ENCODE measurements around the gene MPEG1.

Gene MPEG1

DNA sequence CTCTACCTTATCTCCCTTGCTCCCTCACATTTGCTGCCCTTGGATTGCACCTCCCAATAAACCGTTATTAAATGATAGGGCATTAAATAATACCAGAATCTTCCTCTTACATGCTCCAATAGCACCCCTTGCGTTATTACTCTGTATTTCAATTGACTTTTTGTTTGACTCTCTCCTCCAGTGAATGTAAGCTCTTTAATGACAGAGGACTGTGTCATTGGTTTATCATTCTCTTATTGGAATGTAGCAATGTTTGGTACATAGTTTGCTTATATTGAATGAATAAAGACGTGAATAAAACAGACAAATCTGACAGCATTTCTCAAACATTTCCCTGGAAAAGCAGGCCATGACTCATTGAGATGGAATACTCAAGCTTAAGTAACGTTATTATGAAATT lies 8.7 kb upstream of the MPEG1 start:
- in situ Hi-C loops (cut with MboI; ENCODE audit: low sequenced_read_pairs): loop anchor here (25.0 kb wide), 1 partner anchor 109 kb away; the partner anchor contains the start of gene FAM111B

GRCh38 chr11:59219836-59220235 lies 7.1 kb upstream of the MPEG1 start:
- in situ Hi-C loops (cut with MboI; ENCODE audit: low sequenced_read_pairs): loop anchor here (25.0 kb wide), 1 partner anchor 108 kb away; the partner anchor contains the start of gene FAM111B

DNA sequence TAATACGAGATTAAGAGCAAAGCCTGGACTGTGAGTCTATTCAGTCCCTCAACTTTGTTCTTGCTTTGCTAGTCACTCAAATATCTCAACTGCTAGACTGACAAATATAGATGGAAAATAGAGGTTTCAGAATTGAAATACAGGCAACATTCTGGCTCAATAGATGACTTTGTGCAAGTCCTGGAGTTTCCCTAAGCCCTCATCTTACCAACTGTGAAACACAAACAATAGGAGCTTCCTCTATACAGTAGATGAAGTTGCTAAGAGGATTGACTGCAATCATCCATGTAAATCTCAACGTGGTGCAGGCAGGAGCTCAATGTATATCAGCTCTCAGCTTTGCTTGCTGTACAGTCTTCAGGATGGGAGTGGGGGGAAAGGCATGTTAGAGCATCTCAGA lies 6.2 kb upstream of the MPEG1 start:
- in situ Hi-C loops (cut with MboI; ENCODE audit: low sequenced_read_pairs): loop anchor here (25.0 kb wide), 1 partner anchor 107 kb away; the partner anchor contains the start of gene FAM111B

- in situ Hi-C loops (cut with MboI; ENCODE audit: low sequenced_read_pairs): loop anchor here (25.0 kb wide), 1 partner anchor 106 kb away; the partner anchor contains the start of gene FAM111B
These were observed 5.6 kb upstream of the MPEG1 start for GRCh38 chr11:59218319-59218718.

DNA sequence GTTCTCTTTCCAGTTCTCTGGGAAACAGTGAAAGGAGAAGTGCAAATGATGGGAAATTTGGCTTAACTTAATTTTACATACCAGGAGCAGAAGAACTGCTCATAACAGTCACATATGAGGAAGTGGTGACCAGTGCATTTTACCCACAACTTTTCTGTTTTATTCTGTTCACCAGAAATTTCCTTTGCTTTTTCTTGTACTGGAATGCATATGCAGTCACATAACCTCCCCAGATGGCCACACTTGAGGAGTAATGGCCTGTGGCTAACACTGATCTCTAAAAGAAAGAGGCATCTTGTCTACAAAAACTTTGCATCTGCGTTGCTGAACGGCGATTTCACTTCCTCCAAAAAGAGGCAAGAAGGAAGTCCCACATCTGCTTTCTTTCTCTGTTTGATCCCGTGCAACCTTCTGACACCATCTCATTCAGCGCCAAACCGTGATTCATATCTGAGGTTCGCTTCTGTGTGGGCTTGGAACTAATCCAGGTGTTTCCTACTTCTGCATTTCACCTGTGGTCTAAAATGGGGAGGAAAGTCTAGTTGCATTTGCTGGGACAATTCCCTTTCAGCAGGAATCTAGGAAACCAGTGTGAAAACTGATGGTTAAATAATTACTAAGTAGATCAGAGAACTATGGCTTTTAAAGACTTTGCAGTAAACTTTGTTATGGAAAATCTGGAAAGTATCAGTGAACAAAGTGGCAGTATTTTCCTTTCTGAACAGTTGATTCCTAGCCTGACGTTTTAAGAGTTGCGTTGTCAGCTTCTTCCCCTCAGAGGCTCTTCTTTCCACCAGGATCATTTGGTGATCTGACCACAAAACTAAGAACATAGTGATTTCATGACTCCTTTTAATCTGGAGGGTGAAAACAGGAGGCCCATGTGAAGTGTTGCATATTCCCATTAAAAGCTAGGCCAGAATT lies 4.2 kb upstream of the MPEG1 start:
- in situ Hi-C loops (cut with MboI; ENCODE audit: low sequenced_read_pairs): loop anchor here (25.0 kb wide), 1 partner anchor 105 kb away; the partner anchor contains the start of gene FAM111B

DNA sequence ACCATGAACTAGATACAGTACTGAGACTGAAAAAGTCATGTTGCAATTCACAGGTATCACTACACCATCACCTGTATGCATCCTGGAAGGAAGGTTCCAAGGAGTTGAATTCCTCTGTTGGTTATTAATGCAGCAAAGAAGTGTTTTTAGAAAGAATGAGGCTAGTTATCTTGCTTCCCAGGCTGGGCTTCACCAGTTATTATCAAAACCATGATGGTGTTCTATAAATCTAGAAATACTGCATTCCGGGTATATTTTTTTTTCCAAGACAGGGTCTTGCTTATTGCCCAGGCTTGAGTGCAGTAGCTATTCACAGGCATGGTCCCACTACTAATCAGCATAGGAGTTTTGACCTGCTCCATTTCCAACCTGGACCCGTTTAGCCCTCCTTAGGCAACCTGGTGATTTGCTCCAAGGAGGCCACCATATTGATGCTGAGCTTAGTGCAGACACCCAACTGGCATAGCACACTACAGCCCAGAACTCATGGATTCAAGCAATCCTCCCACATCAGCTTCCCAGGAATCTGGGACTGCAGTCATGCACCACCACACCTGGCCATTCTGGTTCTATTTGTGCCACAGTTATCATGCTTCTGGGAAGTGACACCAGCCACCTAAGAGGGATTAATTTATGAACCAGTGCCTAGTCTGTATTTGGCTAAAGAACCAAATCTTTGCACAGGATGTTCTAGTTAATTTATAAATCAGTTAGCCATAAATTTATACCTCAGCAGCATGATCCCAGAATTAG lies 1.6 kb upstream of the MPEG1 start:
- in situ Hi-C loops (cut with MboI; ENCODE audit: low sequenced_read_pairs): loop anchor here (25.0 kb wide), 1 partner anchor 102 kb away; the partner anchor contains the start of gene FAM111B

DNA sequence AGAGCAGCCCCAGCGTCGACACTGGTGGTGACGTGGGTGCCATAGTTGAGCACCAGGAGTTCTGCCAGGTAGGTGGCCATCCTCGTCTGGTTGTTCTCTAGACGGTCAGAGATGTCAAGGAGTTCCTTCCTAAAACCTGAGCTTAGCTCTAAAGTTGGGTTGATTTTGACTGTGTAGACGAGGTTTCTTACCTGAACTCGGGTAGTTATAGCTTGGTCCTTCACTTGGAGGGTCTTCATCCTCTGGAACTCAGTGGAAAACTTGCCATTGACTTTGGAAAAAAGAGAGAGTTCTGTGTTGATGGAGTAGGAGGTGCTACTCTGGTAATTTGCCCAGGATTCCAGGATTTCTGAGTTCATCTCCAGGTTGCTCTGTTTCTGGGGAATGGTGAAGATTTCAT lies 505 bp downstream of the MPEG1 start:
- in situ Hi-C loops (cut with MboI; ENCODE audit: low sequenced_read_pairs): loop anchor here (25.0 kb wide), 1 partner anchor 100 kb away; the partner anchor contains the start of gene FAM111B

DNA sequence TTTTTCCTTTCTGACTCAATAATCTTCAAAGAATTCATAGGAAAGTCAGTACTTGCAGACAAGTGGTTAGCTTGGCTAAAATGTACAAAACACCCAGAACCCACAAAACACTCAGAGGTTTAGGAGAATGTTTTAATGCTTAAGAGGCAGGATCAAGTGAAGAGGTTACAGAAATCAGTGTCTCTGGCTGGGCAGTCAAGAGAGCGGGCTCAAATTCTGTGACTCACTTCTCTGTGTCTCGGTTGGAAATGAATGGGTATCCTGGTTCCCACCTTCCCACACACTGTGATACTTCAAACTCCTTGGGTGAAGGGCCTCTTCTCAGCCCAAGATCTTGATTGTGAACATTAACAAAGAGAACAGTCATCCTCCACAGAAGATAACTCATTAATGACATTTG lies 3.8 kb downstream of the MPEG1 start:
- in situ Hi-C loops (cut with MboI; ENCODE audit: low sequenced_read_pairs): loop anchor here (25.0 kb wide), 1 partner anchor 97 kb away; the partner anchor contains the start of gene FAM111B

DNA sequence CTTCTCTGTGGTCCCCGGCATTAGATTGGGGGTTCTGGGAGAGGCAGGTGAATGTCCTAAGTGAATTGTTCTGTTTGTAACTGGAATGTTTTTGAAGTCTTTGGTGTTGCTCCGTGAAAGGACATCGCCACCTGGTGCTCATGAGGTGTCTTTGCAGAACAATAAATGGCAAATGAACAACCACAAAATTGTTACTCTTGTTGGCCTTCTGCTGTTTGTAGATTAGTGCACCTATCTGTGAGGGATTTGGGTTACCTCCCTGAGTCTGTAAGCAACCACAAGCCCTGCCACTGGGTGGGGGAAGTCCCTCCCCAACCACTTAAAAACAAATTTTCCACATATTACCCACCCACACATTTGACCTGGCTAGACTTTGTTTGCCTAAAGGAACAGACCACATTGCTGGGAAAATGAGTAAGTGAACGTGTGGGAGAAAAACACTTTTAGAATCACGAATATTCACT lies 4.7 kb downstream of the MPEG1 start:
- in situ Hi-C loops (cut with MboI; ENCODE audit: low sequenced_read_pairs): loop anchor here (25.0 kb wide), 1 partner anchor 96 kb away; the partner anchor contains the start of gene FAM111B

- in situ Hi-C loops (cut with MboI; ENCODE audit: low sequenced_read_pairs): loop anchor here (25.0 kb wide), 1 partner anchor 94 kb away; the partner anchor contains the start of gene FAM111B
These were observed 6.1 kb downstream of the MPEG1 start for GRCh38 chr11:59206635-59207034.

DNA sequence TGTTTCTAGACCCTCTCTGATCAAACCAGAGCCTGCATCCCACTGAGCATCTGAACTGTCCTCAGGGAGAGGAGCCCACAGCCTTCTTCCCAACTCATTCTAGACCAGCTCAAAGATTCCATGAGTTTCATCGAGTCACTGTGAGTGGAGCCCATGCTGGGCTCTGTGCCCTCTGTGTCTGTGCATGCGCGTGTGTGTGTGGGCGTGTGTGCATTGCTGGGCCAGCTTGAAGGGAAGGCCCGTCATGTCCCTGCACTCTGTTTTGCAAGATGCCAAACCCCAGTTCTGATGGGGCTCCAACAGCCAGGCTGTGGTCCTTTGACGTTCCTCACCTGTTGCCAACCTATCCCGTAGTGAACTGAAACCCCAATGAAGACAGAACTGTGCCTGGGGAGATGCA lies 7.1 kb downstream of the MPEG1 start:
- in situ Hi-C loops (cut with MboI; ENCODE audit: low sequenced_read_pairs): loop anchor here (25.0 kb wide), 1 partner anchor 93 kb away; the partner anchor contains the start of gene FAM111B

- in situ Hi-C loops (cut with MboI; ENCODE audit: low sequenced_read_pairs): loop anchor here (25.0 kb wide), 1 partner anchor 92 kb away; the partner anchor contains the start of gene FAM111B
These were observed 8.0 kb downstream of the MPEG1 start for GRCh38 chr11:59204746-59205145.

DNA sequence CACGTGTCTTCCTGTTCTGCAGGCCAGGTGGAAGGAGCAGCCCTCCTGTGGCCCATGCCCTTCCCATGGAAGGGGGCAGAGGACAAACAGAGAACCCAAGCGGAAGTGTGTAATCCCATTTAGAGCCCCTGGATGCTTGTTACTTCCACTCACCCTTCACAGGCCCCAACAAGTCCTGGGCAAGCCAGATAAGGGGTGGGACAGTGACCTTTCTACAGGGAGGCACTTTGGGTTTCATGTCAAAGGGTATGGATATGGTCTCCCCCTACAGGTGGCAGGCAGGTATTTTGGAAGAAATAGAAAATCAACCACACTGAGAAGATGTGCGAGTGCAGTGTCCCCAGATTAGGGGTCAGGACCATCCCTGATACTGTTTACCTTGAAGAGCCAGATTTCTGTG lies 11.4 kb downstream of the MPEG1 start:
- in situ Hi-C loops (cut with MboI; ENCODE audit: low sequenced_read_pairs): loop anchor here (25.0 kb wide), 1 partner anchor 89 kb away; the partner anchor contains the start of gene FAM111B

- in situ Hi-C loops (cut with MboI; ENCODE audit: low sequenced_read_pairs): loop anchor here (25.0 kb wide), 1 partner anchor 88 kb away; the partner anchor contains the start of gene FAM111B
These were observed 12.3 kb downstream of the MPEG1 start for GRCh38 chr11:59200423-59200746.

DNA sequence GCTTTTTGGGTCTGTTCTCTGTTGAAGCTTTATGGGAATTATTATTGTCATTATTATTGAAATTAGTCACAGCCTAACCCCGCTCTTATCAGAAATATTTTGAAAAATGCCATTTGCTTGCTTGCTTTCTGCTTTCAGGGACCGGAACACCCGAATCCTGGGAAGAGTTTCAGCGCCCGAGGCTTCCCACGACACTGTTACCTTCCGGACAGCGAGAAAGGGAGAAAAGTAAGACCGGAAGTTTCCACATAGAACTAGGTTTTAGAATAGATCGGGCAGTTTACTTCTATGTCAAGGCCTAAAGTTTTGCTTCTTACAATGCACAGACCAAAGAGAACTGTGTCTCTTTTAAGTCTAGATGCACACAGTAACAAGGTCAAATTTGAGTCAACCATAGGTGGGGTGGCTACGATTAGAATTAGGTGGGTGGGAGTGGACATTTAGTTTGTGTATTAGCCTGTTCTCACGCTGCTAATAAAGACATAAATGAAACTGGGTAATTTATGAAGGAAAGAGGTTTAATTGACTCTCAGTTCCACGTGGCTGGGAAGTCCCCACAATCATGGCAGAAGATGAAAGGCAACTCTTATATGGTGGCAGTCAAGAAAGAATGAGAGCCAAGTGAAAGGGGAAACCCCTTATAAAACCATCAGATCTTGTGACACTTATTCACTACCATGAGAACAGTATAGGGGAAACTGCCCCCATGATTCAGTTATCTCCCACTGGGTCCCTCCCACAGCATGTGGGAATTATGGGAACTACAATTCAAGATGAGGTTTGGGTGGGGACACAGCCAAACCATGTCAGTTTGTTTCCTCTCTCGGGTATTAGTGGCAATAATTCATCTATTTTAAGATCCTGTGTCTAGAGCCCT lies 12.9 kb downstream of the MPEG1 start:
- in situ Hi-C loops (cut with MboI; ENCODE audit: low sequenced_read_pairs): loop anchor here (25.0 kb wide), 1 partner anchor 87 kb away; the partner anchor contains the start of gene FAM111B

- in situ Hi-C loops (cut with MboI; ENCODE audit: low sequenced_read_pairs): no loop called here
These were observed 14.0 kb downstream of the MPEG1 start for GRCh38 chr11:59198726-59199125.

- in situ Hi-C loops (cut with MboI; ENCODE audit: low sequenced_read_pairs): no loop called here
These were observed 14.7 kb downstream of the MPEG1 start for GRCh38 chr11:59197991-59198390.

GRCh38 chr11:59196777-59197176 lies 15.9 kb downstream of the MPEG1 start:
- in situ Hi-C loops (cut with MboI; ENCODE audit: low sequenced_read_pairs): no loop called here

GRCh38 chr11:59195586-59195985 lies 17.1 kb downstream of the MPEG1 start:
- in situ Hi-C loops (cut with MboI; ENCODE audit: low sequenced_read_pairs): no loop called here
